Calu3 (cell line): ENCODE measurements around the gene SAPCD1. TPM values are rescaled to one million over a fixed set of nuclear protein-coding genes. Genes with fewer than 3 reads are reported as not detected.

Experiments
- BruUV-seq: library from RNA; stranded (reverse); fragments of 400-500 nt; replicated peaks from 2 replicates; lab custom pipeline; 2021; lab: Mats Ljungman, UMichigan
- CTCF ChIA-PET: fragments of 300-600 bp; sonication (Branson Sonifier 250); formaldehyde crosslinking; loops from one replicate; lab custom pipeline; 2022; ENCODE audit warnings: antibody characterized with exemption; lab: Charles Lee
- DNase-seq: peaks from one replicate; pipeline ENCODE4 v3.0.0; 2022
- H3K27ac Mint-ChIP-seq: one replicate; pipeline ENCODE4 v1.8.0; 2022; ENCODE audit warnings: mixed read lengths; ENCODE audit not compliant: unreplicated experiment
- H3K27me3 Mint-ChIP-seq: one replicate; pipeline ENCODE4 v1.8.0; 2022; ENCODE audit warnings: mixed read lengths; ENCODE audit not compliant: unreplicated experiment
- H3K36me3 Mint-ChIP-seq: one replicate; pipeline ENCODE4 v1.8.0; 2022; ENCODE audit warnings: mild to moderate bottlenecking, moderate library complexity, mixed read lengths; ENCODE audit not compliant: insufficient read depth, unreplicated experiment
- H3K4me1 Mint-ChIP-seq: one replicate; pipeline ENCODE4 v1.8.0; 2022; ENCODE audit warnings: mild to moderate bottlenecking, low read depth, mixed read lengths; ENCODE audit not compliant: unreplicated experiment
- H3K4me3 Mint-ChIP-seq: one replicate; pipeline ENCODE4 v1.8.0; 2022; ENCODE audit warnings: mild to moderate bottlenecking, low read depth, moderate library complexity, mixed read lengths; ENCODE audit not compliant: unreplicated experiment
- H3K9me3 Mint-ChIP-seq: one replicate; pipeline ENCODE4 v1.8.0; 2022; ENCODE audit warnings: low read depth, mixed read lengths; ENCODE audit not compliant: unreplicated experiment
- CTCF ChIP-seq: fragments of 200-600 bp; IDR thresholded peaks from one replicate; pipeline ENCODE4 v1.8.0; 2022; ENCODE audit warnings: antibody characterized with exemption; ENCODE audit not compliant: unreplicated experiment
- intact Hi-C: fragments of 100-400 bp; cut with micrococcal nuclease; formaldehyde crosslinking; loops from one replicate; pipeline ENCODE4 v1.10.0; 2022; ENCODE audit not compliant: unreplicated experiment
- total RNA-seq: library from RNA; stranded (reverse); gene quantifications from 2 replicates; pipeline ENCODE4 v1.2.3, GENCODE V29; 2022

Gene SAPCD1
- total RNA-seq, 1 experiment from 2014 or later: 26.6 TPM

- intact Hi-C loops: loop anchor here (1.0 to 10.0 kb wide), 3 partner anchors 41 to 175 kb away; partner anchors contain the start of genes CFB and DDAH2
Measured at GRCh38 chr6:31769684-31770371, 7.4 kb downstream of the SAPCD1 start.

GRCh38 chr6:31770860-31771259 lies 8.4 kb downstream of the SAPCD1 start:
- intact Hi-C loops: loop anchor here (10.0 kb wide), 1 partner anchor 174 kb away; the partner anchor contains the start of gene CFB
- no peak for TF ChIP-seq CTCF
- H3K27me3 Mint-ChIP-seq: no peaks in the 10 kb centered on the region
- no peak overlapping the region for H3K4me3 Mint-ChIP-seq
- no TSS peak for BruUV-seq
- H3K4me1 Mint-ChIP-seq: peaks cover 31% of the 10 kb centered on the region
- no peak for DNase-seq
- no peaks in the 10 kb centered on the region for H3K9me3 Mint-ChIP-seq
- no peak overlapping the region for H3K27ac Mint-ChIP-seq
- CTCF ChIA-PET: interaction anchor here (0.6 to 2.8 kb wide), 13 partner anchors 31 to 118 kb away, joined by 3 to 51 read pairs (median 7); partner anchors contain the start of genes ABHD16A, CLIC1, DDAH2 and HSPA1A
- peaks cover 24% of the 10 kb centered on the region for H3K36me3 Mint-ChIP-seq

More at GRCh38 chr6:31769684-31770371, 7.4 kb downstream of the SAPCD1 start:
- DNase-seq: peak; percentile 99
- H3K27ac Mint-ChIP-seq: peak overlapping the region; percentile 40
- no TSS peak for BruUV-seq
- CTCF ChIA-PET: interaction anchor here (0.6 to 2.8 kb wide), 33 partner anchors 11 to 278 kb away, joined by 3 to 51 read pairs (median 4); partner anchors contain the start of genes ABHD16A, ATP6V1G2, CLIC1 and CSNK2B
- H3K9me3 Mint-ChIP-seq: no peaks in the 10 kb centered on the region
- peaks cover 21% of the 10 kb centered on the region for H3K4me1 Mint-ChIP-seq
- no peaks in the 10 kb centered on the region for H3K27me3 Mint-ChIP-seq
- TF ChIP-seq CTCF: peak; percentile 100
- peaks cover 20% of the 10 kb centered on the region for H3K36me3 Mint-ChIP-seq
- no peak overlapping the region for H3K4me3 Mint-ChIP-seq

GRCh38 chr6:31771992-31772358 lies 9.5 kb downstream of the SAPCD1 start:
- no peaks in the 10 kb centered on the region for H3K27me3 Mint-ChIP-seq
- H3K27ac Mint-ChIP-seq: no peak overlapping the region
- no peak for DNase-seq
- no TSS peak for BruUV-seq
- TF ChIP-seq CTCF: no peak
- CTCF ChIA-PET: interaction anchor here (0.9 to 4.0 kb wide), 8 partner anchors 19 to 225 kb away, joined by 3 to 51 read pairs (median 8); partner anchors contain the start of genes DDAH2, HSPA1A, HSPA1B and HSPA1L
- no peaks in the 10 kb centered on the region for H3K9me3 Mint-ChIP-seq
- peaks cover 32% of the 10 kb centered on the region for H3K36me3 Mint-ChIP-seq
- peaks cover 42% of the 10 kb centered on the region for H3K4me1 Mint-ChIP-seq
- H3K4me3 Mint-ChIP-seq: no peak overlapping the region
- intact Hi-C loops: loop anchor here (10.0 kb wide), 1 partner anchor 173 kb away; the partner anchor contains the start of gene CFB

- intact Hi-C loops: loop anchor here (2.0 to 10.0 kb wide), 4 partner anchors 47 to 170 kb away; partner anchors contain the start of genes CFB and NEU1
- peaks cover 63% of the 10 kb centered on the region for H3K36me3 Mint-ChIP-seq
- TF ChIP-seq CTCF: peak; percentile 13
- peak overlapping the region; percentile 94 for H3K27ac Mint-ChIP-seq
- DNase-seq: peak; percentile 85
- CTCF ChIA-PET: interaction anchor here (0.6 to 4.0 kb wide), 23 partner anchors 9 to 454 kb away, joined by 3 to 51 read pairs (median 5); partner anchors contain the start of genes HSPA1B, LSM2, LY6G5C and LY6G6F
- no TSS peak for BruUV-seq
- peaks cover 43% of the 10 kb centered on the region for H3K4me1 Mint-ChIP-seq
- no peaks in the 10 kb centered on the region for H3K9me3 Mint-ChIP-seq
- no peaks in the 10 kb centered on the region for H3K27me3 Mint-ChIP-seq
- H3K4me3 Mint-ChIP-seq: peak overlapping the region; percentile 65
Measured at GRCh38 chr6:31775184-31775583, 12.7 kb downstream of the SAPCD1 start.
